H1 (cell line): ENCODE results near the gene FHAD1. TPM values are rescaled to one million over a fixed set of nuclear protein-coding genes. Genes with fewer than 3 reads are reported as not detected.
A peak's percentile ranks its signal among the peaks of the same experiment; 100 is the strongest.

Source experiments
- CTCF ChIA-PET: fragments of 300-600 bp; sonication (Branson Sonifier 250); formaldehyde crosslinking; loops from one replicate; lab custom pipeline; 2021; ENCODE audit not compliant: partially characterized antibody; lab: Charles Lee
- POLR2A ChIA-PET: fragments of 300-600 bp; sonication (Branson Sonifier 250); formaldehyde crosslinking; loops from one replicate; lab custom pipeline; 2021; ENCODE audit warnings: inconsistent platforms; ENCODE audit not compliant: partially characterized antibody; lab: Charles Lee
- DNase-seq, 2 experiments: peaks; one replicate each; pipeline versions ENCODE4 v3.0.0 to v3.0.0-alpha.2; 2010 to 2022; ENCODE audit warnings: low spot score in 2 of 2, low read depth in 1 of 2, mixed read lengths in 1 of 2
- FAIRE-seq: peaks from 2 replicates; lab custom pipeline; 2011; peaks lifted over from hg19 to GRCh38; lab: Jason Lieb, UNC
- H2AFZ ChIP-seq: 2 replicates; pipeline ENCODE4 v1.8.1; 2012; ENCODE audit warnings: low read length, inconsistent platforms
- H2AK5ac ChIP-seq: 2 replicates; pipeline ENCODE4 v1.6.1; 2013; ENCODE audit warnings: low read depth, low read length
- H2BK120ac ChIP-seq: replicated peaks from 2 replicates; pipeline ENCODE3; 2013; ENCODE audit warnings: low read depth, low read length, inconsistent platforms
- H2BK12ac ChIP-seq: 2 replicates; pipeline ENCODE4 v1.6.1; 2013; ENCODE audit warnings: low read depth, low read length
- H2BK15ac ChIP-seq: 2 replicates; pipeline ENCODE4 v1.6.1; 2013; ENCODE audit warnings: low read length
- H2BK20ac ChIP-seq: 2 replicates; pipeline ENCODE4 v1.6.1; 2013; ENCODE audit warnings: low read length
- H2BK5ac ChIP-seq: 2 replicates; pipeline ENCODE4 v1.6.1; 2013; ENCODE audit warnings: low read depth, low read length
- H3K14ac ChIP-seq: 2 replicates; pipeline ENCODE4 v1.6.1; 2013; ENCODE audit warnings: inconsistent platforms; ENCODE audit not compliant: insufficient read length
- H3K18ac ChIP-seq: 2 replicates; pipeline ENCODE4 v1.6.1; 2013; ENCODE audit warnings: low read length; ENCODE audit errors: extremely low read depth
- H3K23ac ChIP-seq: 2 replicates; pipeline ENCODE4 v1.6.1; 2013; ENCODE audit warnings: inconsistent platforms; ENCODE audit not compliant: insufficient read length
- H3K23me2 ChIP-seq: 2 replicates; pipeline ENCODE4 v1.6.1; 2013; ENCODE audit warnings: low read depth, low read length
- H3K27ac ChIP-seq: 2 replicates; pipeline ENCODE4 v1.6.1; 2011; ENCODE audit warnings: low read depth, low read length, inconsistent platforms
- H3K27me3 ChIP-seq, 4 experiments: replicated peaks in 1 of 4; 1 replicate in 1 of 4; 2 replicates in 3 of 4; pipeline versions ENCODE4 v1.6.1 to v1.8.1; 2011 to 2013; ENCODE audit warnings: low read length in 3 of 4, mild to moderate bottlenecking in 3 of 4, inconsistent platforms in 2 of 4, mixed read lengths in 2 of 4, moderate library complexity in 1 of 4; ENCODE audit not compliant: control insufficient read depth in 3 of 4, insufficient read depth in 3 of 4; ENCODE audit errors: extremely low read depth in 1 of 4
- H3K36me3 ChIP-seq, 4 experiments: 2 replicates each; pipeline versions ENCODE4 v1.6.1 to v1.8.1; 2011 to 2013; ENCODE audit warnings: mild to moderate bottlenecking in 4 of 4, low read length in 3 of 4, moderate library complexity in 2 of 4, control low read depth in 1 of 4, inconsistent platforms in 1 of 4; ENCODE audit not compliant: insufficient read depth in 4 of 4, control insufficient read depth in 2 of 4
- H3K4ac ChIP-seq: replicated peaks from 2 replicates; pipeline ENCODE3; 2013; ENCODE audit warnings: low read length, low read depth, mixed read lengths, inconsistent platforms; ENCODE audit not compliant: insufficient read length
- H3K4me1 ChIP-seq, 4 experiments: replicated peaks in 1 of 4; 1 replicate in 1 of 4; 2 replicates in 3 of 4; pipeline versions ENCODE4 v1.6.1 to v1.8.1; 2011 to 2013; ENCODE audit warnings: low read length in 3 of 4, inconsistent platforms in 2 of 4, mixed read lengths in 1 of 4; ENCODE audit not compliant: insufficient read depth in 4 of 4, control insufficient read depth in 3 of 4
- H3K4me2 ChIP-seq, 2 experiments: 2 replicates each; pipeline versions ENCODE4 v1.6.1 to v1.8.1; 2011 to 2013; ENCODE audit warnings: low read depth in 2 of 2, low read length in 2 of 2, control low read depth in 1 of 2, inconsistent platforms in 1 of 2, mild to moderate bottlenecking in 1 of 2; ENCODE audit not compliant: insufficient read depth in 1 of 2
- H3K4me3 ChIP-seq, 4 experiments: fragments of 200-600, 300-600 bp in 1 of 4; sonication (generic), shearing (Covaris generic), sonication (Bioruptor Twin) in 1 of 4; 2 replicates each; pipeline versions ENCODE4 v1.5.1 to v1.8.1; 2011 to 2016; ENCODE audit warnings: low read length in 4 of 4, low read depth in 3 of 4, control low read depth in 2 of 4, inconsistent platforms in 2 of 4, mild to moderate bottlenecking in 2 of 4, mixed read lengths in 1 of 4, moderate library complexity in 1 of 4; ENCODE audit not compliant: insufficient read depth in 2 of 4; ENCODE audit errors: extremely low read depth in 1 of 4
- H3K56ac ChIP-seq: replicated peaks from 2 replicates; pipeline ENCODE3; 2013; ENCODE audit warnings: low read depth, mild to moderate bottlenecking, mixed read lengths, low read length, inconsistent platforms; ENCODE audit not compliant: insufficient read length
- H3K79me1 ChIP-seq: 2 replicates; pipeline ENCODE4 v1.6.1; 2013; ENCODE audit warnings: low read depth, low read length, control low read depth
- H3K79me2 ChIP-seq, 2 experiments: 2 replicates each; pipeline versions ENCODE4 v1.6.1 to v1.8.1; 2012 to 2013; ENCODE audit warnings: low read length in 2 of 2, mild to moderate bottlenecking in 2 of 2, inconsistent platforms in 1 of 2; ENCODE audit not compliant: insufficient read depth in 2 of 2, control insufficient read depth in 1 of 2
- H3K9ac ChIP-seq, 4 experiments: replicated peaks in 1 of 4; 1 replicate in 1 of 4; 2 replicates in 3 of 4; pipeline versions ENCODE4 v1.6.1 to v1.8.1; 2011 to 2013; ENCODE audit warnings: low read depth in 3 of 4, low read length in 3 of 4, control low read depth in 2 of 4, mild to moderate bottlenecking in 2 of 4, moderate library complexity in 2 of 4, inconsistent platforms in 1 of 4; ENCODE audit errors: extremely low read depth in 1 of 4
- H3K9me3 ChIP-seq, 2 experiments: 2 replicates each; pipeline versions ENCODE4 v1.6.1 to v1.8.1; 2012 to 2013; ENCODE audit warnings: mild to moderate bottlenecking in 2 of 2, moderate library complexity in 2 of 2, control low read depth in 1 of 2, inconsistent platforms in 1 of 2, low read depth in 1 of 2, low read length in 1 of 2, mixed read lengths in 1 of 2; ENCODE audit not compliant: insufficient read depth in 2 of 2
- H4K20me1 ChIP-seq, 2 experiments: replicated peaks in 1 of 2; 2 replicates each; pipeline versions ENCODE3 to v1.8.1; 2011 to 2013; ENCODE audit warnings: inconsistent platforms in 2 of 2, low read length in 2 of 2, mild to moderate bottlenecking in 1 of 2; ENCODE audit not compliant: insufficient read depth in 2 of 2, control insufficient read depth in 1 of 2
- H4K5ac ChIP-seq: 2 replicates; pipeline ENCODE4 v1.6.1; 2013; ENCODE audit warnings: low read length, low read depth, mixed read lengths, inconsistent platforms; ENCODE audit not compliant: insufficient read length
- H4K8ac ChIP-seq: 2 replicates; pipeline ENCODE4 v1.8.0; 2013; ENCODE audit warnings: mild to moderate bottlenecking, moderate library complexity, low read length, inconsistent platforms; ENCODE audit not compliant: insufficient read depth; ENCODE audit errors: extremely low read depth
- H4K91ac ChIP-seq: replicated peaks from 2 replicates; pipeline ENCODE3; 2013; ENCODE audit warnings: low read length, mixed read lengths, inconsistent platforms; ENCODE audit not compliant: insufficient read length
- KDM4A ChIP-seq: IDR thresholded peaks from one replicate; pipeline ENCODE4 v1.7.1; 2012; ENCODE audit warnings: low read depth, mild to moderate bottlenecking, moderate library complexity, low read length, inconsistent platforms; ENCODE audit not compliant: severe bottlenecking
- SIN3A ChIP-seq, 2 experiments: IDR thresholded peaks in 1 of 2; conservative IDR thresholded peaks in 1 of 2; 2 replicates each; pipeline ENCODE4 v1.6.1; 2011 to 2012; ENCODE audit warnings: low read length in 2 of 2, improper control_type of control experiment in 1 of 2, low read depth in 1 of 2, mild to moderate bottlenecking in 1 of 2
- WGBS, 2 experiments: shearing (Covaris generic) in 1 of 2; methylation state at CpG; one replicate each; pipeline versions ENCODE4 v1.1.6 to v1.1.7; 2013 to 2015; ENCODE audit warnings: low lambda C conversion rate in 2 of 2, mixed read lengths in 2 of 2, inconsistent platforms in 1 of 2, low coverage in 1 of 2, missing lambda C conversion rate in 1 of 2; ENCODE audit not compliant: insufficient replicate concordance in 2 of 2, insufficient coverage in 1 of 2, insufficient read length in 1 of 2; ENCODE audit errors: extremely low coverage in 1 of 2, missing lambda C conversion rate in 1 of 2; 5-methylcytosine and 5-hydroxymethylcytosine counted together
- polyA plus RNA-seq, 7 experiments: library from polyadenylated mRNA; depleted of rRNA in 3 of 7; stranded (reverse) in 5 of 7; unstranded in 2 of 7; fragments of >200 nt in 5 of 7; fragments of 200-250 nt in 2 of 7; gene quantifications; 1 replicate in 5 of 7; 2 replicates in 1 of 7; 4 replicates in 1 of 7; pipeline versions ENCODE4 v1.2.1 to v1.2.3, GENCODE V29; 2011 to 2013; ENCODE audit warnings: missing spikeins in 2 of 7, mixed read lengths in 2 of 7
- total RNA-seq: library from RNA; stranded (reverse); fragmentation: NEBNext Ultra II Directional; extraction: Animal tissue kit (Norgen Biotek cat#: 25700); gene quantifications from 2 replicates; pipeline ENCODE4 v1.2.1, GENCODE V29; 2021

FHAD1 gene
- total and polyA plus RNA-seq, 2 of the 8 experiments (the other 6 are each of a cell fraction or from before 2014, with no cell fraction given), result 0.39 to 0.69 TPM

GRCh38 chr1:15383810-15384209, 136.8 kb downstream of the FHAD1 start:
- Histone ChIP-seq H3K14ac (no peak overlapping the region), H3K9ac (no peak overlapping the region), H2BK15ac (peak overlapping the region; percentile 99; the same call in 1 of the 2 replicates), H3K56ac (no peak overlapping the region), H3K27ac (no peak overlapping the region), H2BK20ac (peak overlapping the region; percentile 100), H2BK5ac (peak overlapping the region; percentile 72; the same call in 1 of the 2 replicates), H4K20me1 (no peaks in the 10 kb centered on the region), H3K79me1 (no peaks in the 10 kb centered on the region), H2AFZ (no peak overlapping the region), H3K4me1 (peaks cover 23 to 34% (median 25%) of the 10 kb centered on the region in 4 experiments), H4K8ac (no peak overlapping the region), H3K27me3 (peaks cover 3 to 49% (median 42%) of the 10 kb centered on the region in 4 experiments), H3K79me2 (no peaks in the 10 kb centered on the region), H3K4ac (peak overlapping the region; percentile 63), H3K4me3 (peak overlapping the region in 1 of 4 experiments; percentile 51; a peak in 3 of 8 replicates), H3K36me3 (no peaks in the 10 kb centered on the region; a peak in 1 of 8 replicates), H2BK12ac (peak overlapping the region; percentile 99; the same call in 1 of the 2 replicates), H3K23ac (no peak overlapping the region), H3K18ac (peak overlapping the region; percentile 84), H4K91ac (peak overlapping the region; percentile 94), H4K5ac (peak overlapping the region; percentile 4), H2BK120ac (peak overlapping the region; percentile 77), H3K9me3 (no peaks in the 10 kb centered on the region), H3K23me2 (peaks cover 7% of the 10 kb centered on the region), H3K4me2 (peak overlapping the region; percentile 77 to 86), H2AK5ac (peak overlapping the region; percentile 99)
- CTCF ChIA-PET, result interaction anchor here (0.7 to 1.1 kb wide), 2 partner anchors 9 to 10 kb away, joined by 3 to 7 read pairs; no protein-coding TSS in a partner anchor
- POLR2A ChIA-PET, result interaction anchor here (1.2 to 1.5 kb wide), 3 partner anchors 17 to 40 kb away, joined by 3 to 4 read pairs (median 3); partner anchors contain the start of gene EFHD2
- DNase-seq (no peak), FAIRE-seq (no peak)
- no peak for TF ChIP-seq KDM4A
- TF ChIP-seq SIN3A (conservative IDR thresholded peaks at IDR 0.05 in 1 of 2, IDR thresholded peaks at IDR 0.05 in 1 of 2; ENCODE audit: low read depth in 1 of 2, low read length in 2 of 2), result no peak
- WGBS, 2 experiments, result 81% methylated on average over 5 of the region's 5 CpGs; no CpG with 5 or more reads in 1 of the 2 experiments
